SIG-M5 (cell line): ENCODE data around the gene PIP5K1A.

Experiments used
- DNase-seq: peaks from one replicate; lab custom pipeline; 2025; lab: John Stamatoyannopoulos, UW

PIP5K1A gene

DNA sequence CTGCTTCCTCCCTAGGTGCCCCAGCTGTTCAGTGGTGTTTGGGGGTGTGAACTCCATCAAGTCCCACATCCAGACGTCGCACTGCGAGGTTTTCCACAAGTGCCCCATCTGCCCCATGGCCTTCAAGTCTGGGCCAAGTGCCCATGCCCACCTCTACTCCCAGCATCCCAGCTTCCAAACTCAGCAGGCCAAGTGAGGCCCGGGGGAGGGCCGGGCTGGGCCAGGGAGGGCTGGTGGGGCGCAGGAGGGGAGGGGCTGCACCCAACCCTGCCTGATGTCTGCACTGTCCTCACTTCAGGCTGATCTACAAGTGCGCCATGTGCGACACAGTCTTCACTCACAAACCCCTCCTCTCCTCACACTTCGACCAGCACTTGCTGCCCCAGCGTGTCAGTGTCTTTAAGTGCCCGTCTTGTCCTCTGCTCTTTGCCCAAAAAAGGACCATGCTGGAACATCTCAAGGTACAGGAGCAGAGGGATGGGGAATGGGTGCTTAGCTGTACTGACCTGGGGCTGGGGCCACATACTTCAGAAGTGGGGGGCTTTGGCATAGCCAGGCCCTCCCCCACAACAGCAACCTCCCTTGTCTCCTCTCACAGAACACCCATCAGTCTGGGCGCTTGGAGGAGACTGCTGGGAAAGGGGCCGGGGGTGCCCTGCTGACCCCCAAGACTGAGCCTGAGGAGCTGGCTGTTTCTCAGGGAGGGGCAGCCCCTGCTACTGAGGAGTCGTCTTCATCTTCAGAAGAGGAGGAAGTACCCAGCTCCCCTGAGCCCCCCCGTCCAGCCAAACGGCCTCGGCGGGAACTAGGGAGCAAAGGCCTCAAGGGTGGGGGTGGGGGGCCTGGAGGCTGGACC is 91.0 kb downstream of the PIP5K1A start:
- DNase-seq: no peak

DNA sequence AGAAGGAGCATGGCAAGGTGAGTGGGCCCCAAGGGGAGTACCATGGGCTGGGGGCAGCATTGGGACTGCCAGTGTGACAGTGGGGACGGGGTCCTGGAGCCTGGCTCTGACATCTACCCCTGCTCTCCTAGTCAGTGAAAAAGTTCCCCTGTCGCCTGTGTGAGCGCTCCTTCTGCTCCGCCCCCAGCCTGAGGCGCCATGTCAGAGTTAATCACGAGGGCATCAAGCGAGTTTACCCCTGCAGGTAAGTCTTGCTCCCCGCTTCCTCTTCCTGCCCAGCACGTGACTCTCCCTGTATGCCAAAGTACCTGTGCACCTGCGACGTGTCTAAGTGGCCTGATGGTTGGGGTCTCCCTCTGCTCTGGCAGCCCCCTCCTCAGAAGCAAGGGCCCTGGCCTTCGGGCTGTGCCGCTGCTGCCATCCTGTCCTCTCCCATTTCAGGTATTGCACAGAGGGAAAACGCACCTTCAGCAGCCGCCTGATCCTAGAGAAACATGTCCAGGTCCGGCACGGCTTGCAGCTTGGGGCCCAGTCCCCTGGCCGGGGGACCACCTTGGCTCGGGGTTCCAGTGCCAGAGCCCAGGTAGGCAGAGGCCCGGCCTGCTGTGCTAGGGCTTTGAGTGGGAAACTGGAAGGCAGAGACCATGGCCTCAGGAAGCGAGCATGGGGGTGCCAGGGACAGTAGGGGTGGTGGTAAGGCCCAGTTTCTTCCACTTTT is 91.8 kb downstream of the PIP5K1A start:
- DNase-seq: no peak

- no peak for DNase-seq
These were observed 92.5 kb downstream of the PIP5K1A start for GRCh38 chr1:151290709-151291303.

- no peak for DNase-seq
These were observed 94.1 kb downstream of the PIP5K1A start for GRCh38 chr1:151292207-151293030.

DNA sequence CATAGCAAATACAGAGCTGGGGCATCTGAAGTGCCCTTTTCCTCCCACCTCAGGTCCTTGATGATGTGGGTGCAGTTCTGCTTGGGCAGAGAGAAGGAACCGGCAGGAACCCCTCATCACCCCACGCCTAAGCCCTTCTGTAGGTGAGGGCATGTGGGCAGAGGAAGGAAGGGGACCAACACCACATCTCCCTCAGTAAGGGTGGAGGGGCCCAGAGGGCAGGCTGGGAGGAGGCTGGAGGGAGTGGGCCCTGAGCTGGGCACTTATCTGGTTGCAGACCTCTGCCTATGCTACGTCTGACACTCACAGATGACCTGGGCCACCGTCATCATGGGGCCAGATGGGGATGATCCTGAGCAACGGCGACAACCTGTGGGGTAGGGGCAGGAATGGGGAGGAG is 94.7 kb downstream of the PIP5K1A start:
- no peak for DNase-seq

DNA sequence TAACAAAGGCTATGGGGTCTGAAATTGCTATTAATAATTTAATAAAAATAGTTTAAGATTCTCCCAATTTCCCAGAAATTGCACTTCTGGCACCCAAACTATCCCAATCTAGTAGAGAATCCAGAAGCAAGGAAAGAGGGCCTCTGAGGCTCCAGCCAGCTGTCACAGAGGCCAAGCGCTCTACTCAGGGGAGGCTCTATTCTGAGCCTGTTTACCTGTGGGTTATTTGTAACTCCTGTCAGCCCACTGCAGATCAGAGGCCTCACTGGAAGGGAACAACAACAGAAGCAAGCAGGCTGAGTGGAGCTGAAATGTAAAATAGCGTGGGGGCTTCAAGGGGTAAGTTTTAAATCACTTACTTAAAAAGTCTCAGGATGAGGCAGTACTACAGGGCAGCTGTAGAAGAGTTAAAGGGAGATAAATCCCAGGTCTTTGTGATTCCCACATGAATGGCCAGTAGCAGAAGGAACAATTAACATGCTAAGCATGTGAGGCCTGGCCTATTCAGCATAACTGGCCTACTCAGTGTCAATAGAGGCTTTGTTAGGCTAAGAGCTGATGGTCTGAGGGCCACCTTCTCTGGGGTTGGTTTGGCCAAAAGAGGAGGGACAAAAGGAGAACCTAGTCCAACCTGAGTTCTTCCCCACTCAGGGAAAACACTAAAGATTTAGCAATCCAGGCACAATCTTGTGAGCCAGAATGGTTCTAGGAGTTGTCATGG is 96.5 kb downstream of the PIP5K1A start:
- DNase-seq: no peak
